Fibroblast of skin of back (primary cell): ENCODE results near the gene LDLRAP1.

ENCODE experiments used
- DNase-seq: peaks from one replicate; pipeline ENCODE4 v3.0.0-alpha.2; 2013

Gene LDLRAP1

GRCh38 chr1:25544243-25544764, 898 bp downstream of the LDLRAP1 start:
- DNase-seq: no peak

- peak; percentile 45 for DNase-seq
Observed at GRCh38 chr1:25544819-25545218, 1.4 kb downstream of the LDLRAP1 start.

GRCh38 chr1:25545767-25546166, 2.4 kb downstream of the LDLRAP1 start:
- no peak for DNase-seq

- DNase-seq: no peak
Observed at GRCh38 chr1:25546193-25546592, 2.8 kb downstream of the LDLRAP1 start.

- no peak for DNase-seq
Observed at GRCh38 chr1:25548601-25549000, 5.2 kb downstream of the LDLRAP1 start.

- DNase-seq: peak; percentile 51
Observed at GRCh38 chr1:25549273-25550154, 6.1 kb downstream of the LDLRAP1 start.

- peak; percentile 61 for DNase-seq
Observed at GRCh38 chr1:25550155-25550506, 6.7 kb downstream of the LDLRAP1 start.

GRCh38 chr1:25550683-25551310, 7.4 kb downstream of the LDLRAP1 start:
- peak; percentile 42 for DNase-seq

- DNase-seq: no peak
Observed at GRCh38 chr1:25553749-25554429, 10.5 kb downstream of the LDLRAP1 start.

- no peak for DNase-seq
Observed at GRCh38 chr1:25554430-25554780, 11.0 kb downstream of the LDLRAP1 start.

- no peak for DNase-seq
Observed at GRCh38 chr1:25554886-25555752, 11.7 kb downstream of the LDLRAP1 start.

- DNase-seq: no peak
Observed at GRCh38 chr1:25555753-25556092, 12.3 kb downstream of the LDLRAP1 start.

- DNase-seq: no peak
Observed at GRCh38 chr1:25556132-25556670, 12.8 kb downstream of the LDLRAP1 start.

GRCh38 chr1:25556791-25557476, 13.5 kb downstream of the LDLRAP1 start:
- DNase-seq: peak; percentile 46

GRCh38 chr1:25557543-25557942, 14.1 kb downstream of the LDLRAP1 start:
- no peak for DNase-seq

- DNase-seq: no peak
Observed at GRCh38 chr1:25559031-25559430, 15.6 kb downstream of the LDLRAP1 start.

GRCh38 chr1:25560001-25560400, 16.6 kb downstream of the LDLRAP1 start:
- no peak for DNase-seq

GRCh38 chr1:25560788-25561187, 17.4 kb downstream of the LDLRAP1 start:
- DNase-seq: no peak

- DNase-seq: no peak
Observed at GRCh38 chr1:25561421-25562100, 18.2 kb downstream of the LDLRAP1 start.

GRCh38 chr1:25562101-25562927, 18.9 kb downstream of the LDLRAP1 start:
- DNase-seq: no peak
